Activated CD4-positive, CD25-positive, alpha-beta regulatory T cell (primary cell): ENCODE data around the gene PRPF4.
"Not testable (repeated sequence)": the region's sequence is repeated elsewhere in the genome, so short reads cannot be mapped to it uniquely, and the experiment has no call there.

Source experiments
- DNase-seq, 4 experiments: peaks; one replicate each; lab custom pipeline; 2025; lab: John Stamatoyannopoulos, UW

PRPF4 gene

DNA sequence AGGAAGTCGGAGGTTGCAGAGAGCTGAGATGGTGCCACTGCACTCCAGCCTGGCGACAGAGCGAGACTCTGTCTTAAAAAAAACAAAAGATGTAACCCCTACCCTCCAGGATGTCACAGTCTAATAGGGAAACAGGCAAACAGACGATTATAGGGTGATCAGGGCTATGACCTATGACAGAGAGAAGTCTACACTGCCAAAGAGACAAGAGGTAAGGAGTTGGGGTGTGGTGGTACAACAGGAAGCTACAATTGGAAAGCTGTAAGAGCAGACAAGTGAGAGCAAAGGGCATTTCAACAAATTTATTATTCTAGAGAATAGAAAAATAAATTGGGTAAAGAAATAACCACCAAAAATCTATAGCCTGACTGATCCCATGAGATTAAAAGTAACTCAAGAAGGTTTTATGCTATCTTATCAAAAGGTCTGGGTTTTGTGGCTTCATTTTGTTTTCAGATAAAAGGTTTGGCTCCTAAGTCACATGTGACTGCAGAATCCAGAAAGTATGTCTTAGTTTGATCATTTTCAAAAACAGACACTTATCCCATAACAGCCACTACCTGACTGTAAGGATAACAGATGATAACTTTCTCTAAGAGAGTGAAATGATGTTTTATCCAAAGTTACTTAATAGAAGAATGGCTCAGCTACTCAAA, 7.4 kb upstream of the PRPF4 start:
- no peak for DNase-seq

DNA sequence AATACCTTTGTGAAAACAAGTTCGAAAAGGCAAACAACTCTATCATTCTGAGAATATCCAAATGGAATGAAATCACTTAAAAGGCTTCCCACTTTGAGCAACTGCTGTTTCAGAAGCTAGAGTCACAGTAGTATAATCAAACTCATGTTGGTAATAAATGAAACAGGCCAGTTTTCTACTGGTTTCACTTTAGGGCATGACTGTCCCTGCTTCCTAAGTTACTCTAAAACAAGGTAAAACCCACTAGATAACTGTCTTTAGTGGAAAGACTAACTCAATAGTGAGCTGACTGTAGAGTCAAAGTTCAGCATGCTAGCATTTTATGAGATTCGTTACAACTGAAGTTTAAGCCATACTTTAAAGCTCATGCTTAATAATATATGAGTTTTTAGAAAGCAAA, 6.1 kb upstream of the PRPF4 start:
- no peak for DNase-seq

DNA sequence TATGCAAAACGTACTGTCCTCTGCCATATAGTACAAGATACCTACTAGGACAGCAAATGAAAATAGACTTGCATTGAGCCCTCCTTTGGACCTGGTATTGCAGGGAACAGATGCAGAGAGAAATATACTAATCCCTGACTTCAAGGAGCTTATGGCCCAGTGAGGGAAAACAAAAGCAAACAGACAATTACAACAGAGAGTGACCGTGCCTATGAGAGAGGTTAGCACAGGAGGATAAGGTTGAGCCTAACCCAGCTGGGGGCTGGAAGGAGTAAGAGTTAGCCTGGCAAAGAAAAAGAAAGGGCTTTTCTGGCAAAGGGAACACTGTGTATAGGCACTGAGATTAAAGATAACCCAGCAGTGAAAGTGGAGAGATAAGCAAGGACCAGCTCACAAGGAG, 5.6 kb upstream of the PRPF4 start:
- DNase-seq: no peak

DNA sequence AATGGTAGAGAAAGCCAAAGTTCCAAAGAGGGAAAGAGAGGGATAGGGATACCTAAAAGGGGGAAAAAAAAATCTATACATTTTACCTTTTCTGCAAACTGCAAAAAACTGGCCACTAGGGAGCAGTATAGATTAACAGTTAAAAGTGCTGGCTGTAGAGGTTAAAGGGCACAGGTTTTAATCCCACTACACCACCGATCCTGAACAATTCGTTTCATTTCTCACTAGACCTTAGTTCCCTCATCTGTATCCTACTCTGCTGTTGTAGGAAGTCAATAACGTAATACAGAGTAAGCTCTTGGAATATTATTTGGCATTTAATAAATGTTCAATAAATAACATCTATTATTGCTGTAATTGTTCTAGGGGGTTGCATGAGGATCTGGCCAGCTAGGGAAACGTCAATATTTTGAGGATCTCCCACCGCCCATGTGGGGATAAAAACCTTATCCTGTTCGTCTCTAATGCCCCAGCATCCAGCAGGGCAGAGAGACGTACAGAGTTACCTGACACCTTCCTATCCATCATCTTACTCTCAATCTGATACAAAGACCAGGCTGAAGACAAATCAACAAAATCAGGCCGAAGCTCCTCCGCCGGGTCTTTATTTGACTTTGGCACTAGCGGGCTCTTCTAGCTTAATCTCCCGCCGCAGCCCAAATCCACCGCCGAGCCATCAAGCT, 843 bp upstream of the PRPF4 start:
- no peak for DNase-seq

DNA sequence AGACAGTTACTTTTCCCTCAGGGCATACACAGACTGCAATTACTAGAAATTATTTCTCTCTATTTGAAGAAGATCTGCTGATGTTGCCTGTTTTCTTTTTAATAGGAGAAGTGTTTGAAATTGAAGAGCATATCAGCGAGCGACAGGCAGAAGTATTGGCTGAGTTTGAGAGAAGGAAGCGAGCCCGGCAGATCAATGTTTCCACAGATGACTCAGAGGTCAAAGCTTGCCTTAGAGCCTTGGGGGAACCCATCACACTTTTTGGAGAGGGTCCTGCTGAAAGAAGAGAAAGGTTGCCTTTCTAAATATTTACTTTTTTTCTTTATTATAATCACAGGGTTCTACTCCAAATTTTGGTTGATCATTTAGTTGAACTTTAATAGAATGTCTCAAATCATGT, 3.4 kb downstream of the PRPF4 start:
- no peak for DNase-seq

DNA sequence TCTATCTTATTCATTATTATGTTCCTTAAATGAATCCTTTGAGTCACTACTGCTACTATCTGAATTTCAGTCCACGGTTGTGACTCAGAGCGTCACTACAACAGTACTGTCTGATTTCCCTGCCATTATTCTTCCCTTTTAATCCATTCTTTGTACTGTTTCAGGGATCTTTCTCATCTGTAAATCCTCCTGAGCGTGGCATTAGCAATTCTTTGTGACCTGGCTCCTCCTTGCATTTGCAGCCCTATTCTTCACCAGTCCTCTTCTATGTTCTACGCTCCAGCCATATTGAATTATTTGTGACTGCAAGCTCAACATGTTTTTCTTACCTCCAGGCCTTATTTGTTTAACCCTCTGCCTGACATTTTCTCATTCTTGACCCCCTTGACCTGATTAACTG, 5.9 kb downstream of the PRPF4 start:
- DNase-seq: no peak

DNA sequence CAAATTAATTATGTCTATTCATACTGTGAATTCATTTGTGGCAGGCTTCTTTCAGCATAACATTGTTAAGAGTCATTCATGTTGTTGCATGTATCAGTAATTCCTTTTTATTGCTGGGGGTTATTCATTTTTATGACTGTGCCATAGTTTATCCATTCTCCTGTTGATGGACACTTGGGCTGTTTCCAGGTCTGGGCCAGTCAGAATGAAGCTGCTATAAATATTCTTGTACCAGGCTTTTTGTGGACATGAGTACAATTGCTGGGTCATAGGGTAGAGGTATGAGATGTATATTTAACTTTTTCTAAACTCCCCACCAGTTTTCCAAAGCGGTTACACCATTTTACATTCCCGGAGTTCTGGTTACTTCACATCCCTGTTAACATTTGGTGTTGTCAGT, 13.6 kb downstream of the PRPF4 start:
- DNase-seq: no peak

DNA sequence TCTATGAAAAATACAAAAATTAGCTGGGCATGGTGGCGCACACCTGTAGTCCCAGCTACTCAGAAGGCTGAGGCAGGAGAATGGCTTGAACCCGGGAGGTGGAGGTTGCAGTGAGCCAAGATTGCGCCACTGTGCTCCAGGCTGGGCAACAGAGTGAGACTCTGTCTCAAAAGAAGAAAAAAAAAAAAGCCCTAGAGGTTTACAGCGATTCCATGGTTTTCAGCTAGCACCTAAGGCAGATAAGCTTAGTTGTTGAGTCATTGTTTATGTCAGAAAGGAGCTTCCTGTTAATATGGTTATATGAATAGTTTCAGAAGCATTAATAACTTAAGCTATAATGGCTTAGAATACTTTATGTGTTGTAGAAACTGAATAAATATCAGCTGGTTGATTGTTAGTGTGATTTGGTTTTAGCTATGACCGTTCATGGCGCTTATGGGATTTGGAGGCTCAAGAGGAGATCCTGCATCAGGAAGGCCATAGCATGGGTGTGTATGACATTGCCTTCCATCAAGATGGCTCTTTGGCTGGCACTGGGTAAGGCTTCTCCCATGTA, 14.7 kb downstream of the PRPF4 start:
- no peak for DNase-seq

DNA sequence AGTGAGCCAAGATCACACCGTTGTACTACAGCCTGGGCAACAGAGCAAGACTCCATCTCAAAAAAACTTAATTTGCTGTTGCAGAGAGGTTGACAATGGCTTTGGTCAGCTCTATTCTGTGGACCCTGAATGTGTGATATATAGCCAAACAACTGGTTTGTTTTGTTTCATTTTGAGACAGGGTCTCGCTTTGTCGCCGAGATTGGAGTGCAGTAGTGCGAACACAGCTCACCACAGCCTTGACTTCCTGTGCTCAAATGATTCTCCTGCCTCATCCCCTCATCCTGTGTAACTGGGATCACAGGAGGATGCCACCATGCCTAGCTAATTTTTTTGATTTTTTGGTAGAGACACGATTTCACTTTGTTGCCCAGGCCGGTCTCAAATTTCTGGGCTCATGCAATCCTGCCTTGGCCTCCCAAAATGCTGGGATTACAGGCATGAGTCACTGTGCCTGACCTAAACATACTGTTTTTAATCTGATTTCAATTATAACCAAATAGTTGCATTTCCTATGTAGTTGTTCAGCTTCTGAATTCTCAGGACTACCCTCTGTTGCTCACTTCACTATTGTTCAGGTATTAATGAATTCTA, 17.9 kb downstream of the PRPF4 start:
- no peak for DNase-seq

DNA sequence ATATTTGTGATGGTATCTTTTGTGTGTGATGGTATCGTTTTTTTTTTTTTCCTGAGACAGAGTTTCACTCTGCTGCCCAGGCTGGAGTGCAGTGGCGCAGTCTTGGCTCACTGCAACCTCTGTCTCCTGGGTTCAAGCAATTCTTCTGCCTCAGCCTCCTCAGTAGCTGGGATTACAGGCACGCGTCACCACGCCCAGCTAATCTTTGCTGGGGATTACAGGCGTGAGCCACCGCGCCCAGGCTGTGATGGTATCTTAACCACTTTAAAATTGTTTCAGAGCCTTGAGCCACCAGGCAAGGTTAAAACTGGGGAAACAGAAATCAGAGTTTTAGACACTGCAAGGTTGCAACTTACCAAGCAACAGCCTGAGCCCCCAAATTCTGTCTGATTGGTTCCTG, 20.8 kb downstream of the PRPF4 start:
- not testable (repeated sequence) for DNase-seq

DNA sequence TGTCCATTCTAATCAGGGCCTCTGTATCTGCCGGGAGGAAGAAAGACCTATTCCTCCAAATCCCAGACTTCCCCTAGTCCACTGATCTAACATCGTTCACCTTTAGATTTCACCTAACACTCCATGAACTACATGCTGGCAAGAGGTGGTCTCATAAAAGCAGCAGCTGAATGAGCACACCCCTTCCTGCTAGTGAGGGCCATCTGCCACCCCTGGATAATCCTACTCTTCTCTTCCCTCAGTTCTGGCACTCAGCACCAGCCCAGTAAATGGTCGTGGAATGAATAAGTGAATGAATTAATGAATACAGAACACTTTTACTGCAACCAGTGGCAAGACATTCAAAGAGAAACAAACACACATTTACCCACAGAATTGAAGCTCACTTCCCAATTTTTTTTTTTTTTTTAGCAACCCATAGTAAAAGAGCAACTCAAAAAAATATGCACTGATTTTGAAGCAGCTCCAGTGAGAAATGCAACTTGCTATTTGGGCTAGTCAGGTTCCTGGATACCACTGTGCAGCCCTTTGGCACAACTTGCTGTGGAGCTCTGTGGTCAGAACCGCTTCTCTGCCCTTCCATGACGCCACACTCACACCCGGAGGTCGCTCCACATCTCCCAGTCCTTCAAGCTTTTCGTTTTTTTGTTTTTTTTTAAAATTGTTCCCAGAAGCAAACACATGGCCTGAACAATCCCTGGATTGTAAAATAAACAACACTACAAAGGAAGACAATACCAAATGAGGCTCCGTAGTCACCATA, 21.5 kb downstream of the PRPF4 start:
- DNase-seq: no peak

DNA sequence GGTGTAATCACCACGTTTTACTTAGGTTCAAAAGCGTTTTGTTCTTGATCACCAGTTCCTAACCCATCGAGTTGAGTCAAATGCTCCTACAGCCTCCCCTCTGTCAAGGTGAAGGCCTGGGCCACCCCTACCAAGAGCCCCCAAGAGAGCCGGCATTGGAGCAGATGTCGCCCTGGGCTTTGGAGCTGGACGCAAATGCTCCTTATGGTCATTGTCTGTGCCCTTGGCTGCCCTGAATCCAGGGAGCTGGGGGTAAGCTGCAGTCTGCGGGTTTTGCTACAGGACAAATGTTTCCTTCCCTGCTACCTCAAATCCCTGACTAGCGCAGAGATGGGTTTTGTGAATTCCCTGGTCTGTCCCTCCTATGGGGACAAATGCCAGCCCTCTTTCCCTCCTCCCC, 22.9 kb downstream of the PRPF4 start:
- no peak for DNase-seq

DNA sequence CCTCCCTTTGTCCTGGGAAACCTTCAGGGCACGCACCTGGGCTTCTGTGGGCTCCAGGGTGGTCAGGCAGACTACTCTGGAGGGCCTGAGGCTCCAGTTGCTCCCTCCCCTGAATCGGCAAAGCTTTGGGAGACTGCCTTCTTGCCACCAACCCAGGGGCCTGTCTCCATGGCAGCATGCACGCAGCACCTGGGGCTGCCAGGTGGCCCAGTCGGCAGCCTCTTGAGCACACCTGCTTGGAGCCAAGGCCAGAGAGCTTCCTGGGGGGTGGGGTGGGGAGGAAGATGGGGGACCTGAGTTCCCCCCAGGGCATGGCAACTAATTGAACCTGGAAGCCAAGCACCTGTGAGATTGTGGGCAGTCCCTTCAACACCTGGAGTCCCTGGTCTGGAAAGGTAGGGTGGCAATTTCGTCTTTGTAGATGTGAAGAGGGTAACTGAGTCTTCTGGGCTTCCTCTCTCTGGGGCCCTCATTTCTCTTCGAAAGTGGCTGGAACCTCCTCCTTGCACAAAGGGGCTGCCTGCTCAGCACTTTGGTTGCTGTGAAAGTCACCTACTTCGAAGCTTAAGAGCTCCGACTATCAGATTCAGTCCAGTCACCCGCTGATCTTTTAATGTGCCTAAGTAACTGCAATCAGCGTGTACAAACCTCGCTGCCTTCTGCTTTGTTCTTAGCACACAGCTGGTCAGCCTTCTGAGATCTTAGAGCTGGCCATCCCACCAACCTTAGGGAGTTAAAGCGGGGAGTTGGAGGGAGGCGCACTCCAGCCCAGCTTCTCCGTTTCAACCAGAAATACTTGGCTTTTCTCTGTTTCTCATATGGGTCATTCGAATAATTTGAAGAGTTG, 23.7 kb downstream of the PRPF4 start:
- no peak for DNase-seq

DNA sequence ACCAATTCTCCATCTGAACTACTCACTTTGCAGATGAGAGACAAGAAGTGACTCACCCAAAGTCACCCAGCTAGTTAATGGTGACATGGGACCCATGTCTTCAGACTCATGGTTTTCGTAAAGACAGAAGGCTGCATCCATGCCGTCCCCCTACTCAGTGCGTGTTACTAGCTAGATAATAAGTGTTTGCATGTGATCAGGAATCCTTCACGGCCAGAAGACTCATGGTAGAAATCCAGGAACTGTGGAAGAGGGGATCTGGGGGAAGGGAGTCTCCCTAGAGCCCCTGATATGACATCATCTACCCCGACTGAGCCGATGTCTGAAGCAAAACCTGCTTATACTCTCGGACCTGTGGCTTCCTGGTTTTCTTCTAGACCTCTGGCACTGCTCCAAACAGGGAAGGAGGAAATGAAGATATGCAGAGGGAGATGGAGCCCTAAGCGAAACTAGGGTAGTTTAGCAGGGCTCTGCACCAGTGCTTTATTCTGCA, 24.4 kb downstream of the PRPF4 start:
- no peak for DNase-seq

DNA sequence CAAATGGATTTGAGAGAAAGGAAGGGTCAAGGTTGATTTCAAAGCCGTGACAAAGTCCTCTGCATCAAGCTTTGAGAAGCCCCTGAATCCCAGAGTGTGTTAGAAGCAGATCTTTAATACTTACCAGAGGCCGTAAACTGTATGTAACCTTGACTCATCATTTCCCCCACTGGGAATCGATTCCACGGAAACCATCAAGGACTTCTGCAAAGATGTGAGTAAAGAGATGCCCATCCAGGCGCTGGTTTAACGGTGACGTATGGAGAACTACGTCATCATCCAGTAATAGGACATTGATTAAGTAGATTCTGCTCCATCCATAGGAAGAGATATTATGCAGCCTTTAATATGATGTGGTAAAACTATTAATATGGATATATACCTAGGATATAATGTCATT, 26.1 kb downstream of the PRPF4 start:
- no peak for DNase-seq

DNA sequence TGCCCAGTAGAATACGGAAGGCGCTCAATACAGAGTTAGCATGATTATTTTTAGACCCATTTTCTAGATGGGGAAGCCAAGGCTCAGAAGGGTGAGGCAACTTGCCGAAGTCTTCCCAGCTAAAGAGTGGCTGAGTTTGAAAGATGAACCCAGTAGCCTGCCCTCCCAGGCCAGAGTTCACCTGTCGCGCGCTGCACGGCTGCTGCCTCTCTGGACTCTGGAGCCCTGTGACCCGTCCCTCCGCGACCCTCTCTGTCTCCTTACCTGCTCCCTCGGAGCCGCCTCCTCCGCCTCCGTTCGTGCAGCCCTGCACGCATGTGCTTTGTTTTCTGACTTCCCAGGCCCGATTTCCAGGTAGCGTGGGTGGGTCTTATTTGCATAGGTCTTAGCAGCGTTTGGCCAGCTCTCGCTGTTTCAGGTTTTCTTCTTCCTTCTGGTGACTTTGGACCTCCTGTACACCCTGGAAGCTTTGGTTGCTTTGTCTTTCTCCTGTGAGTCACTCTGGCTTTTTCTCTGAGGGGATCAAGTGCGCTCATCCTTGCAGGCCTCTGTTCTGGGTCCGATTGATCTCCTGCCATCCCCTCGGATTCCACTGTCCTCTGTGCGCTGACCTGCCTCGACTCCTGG, 27.4 kb downstream of the PRPF4 start, which contains the start of gene RNF183:
Gene RNF183 (minus strand): TSS at position 585 of the 627 bp plus-strand sequence. CDS start 5,192 bp downstream, outside the sequence.
- no peak for DNase-seq

DNA sequence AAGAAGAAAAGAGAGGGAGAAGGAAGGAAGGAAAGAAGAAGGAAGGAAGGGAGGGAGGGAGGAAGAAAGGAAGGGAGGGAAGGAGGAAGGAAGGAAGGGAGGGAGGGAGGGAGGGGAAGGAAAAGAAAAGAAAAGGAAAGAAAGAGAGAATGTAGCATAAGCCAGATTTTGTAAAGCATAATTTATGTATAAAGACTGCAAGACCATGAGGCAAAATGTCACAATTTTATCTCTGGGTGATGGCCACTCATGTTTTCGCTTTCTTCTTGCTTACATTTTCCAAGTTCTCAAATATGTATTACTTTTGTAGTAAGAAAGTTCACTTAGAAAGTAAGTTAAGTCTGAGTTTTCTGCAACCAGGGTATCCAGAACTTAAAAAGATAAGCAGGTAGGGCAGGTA, 31.1 kb downstream of the PRPF4 start:
- DNase-seq: no peak

DNA sequence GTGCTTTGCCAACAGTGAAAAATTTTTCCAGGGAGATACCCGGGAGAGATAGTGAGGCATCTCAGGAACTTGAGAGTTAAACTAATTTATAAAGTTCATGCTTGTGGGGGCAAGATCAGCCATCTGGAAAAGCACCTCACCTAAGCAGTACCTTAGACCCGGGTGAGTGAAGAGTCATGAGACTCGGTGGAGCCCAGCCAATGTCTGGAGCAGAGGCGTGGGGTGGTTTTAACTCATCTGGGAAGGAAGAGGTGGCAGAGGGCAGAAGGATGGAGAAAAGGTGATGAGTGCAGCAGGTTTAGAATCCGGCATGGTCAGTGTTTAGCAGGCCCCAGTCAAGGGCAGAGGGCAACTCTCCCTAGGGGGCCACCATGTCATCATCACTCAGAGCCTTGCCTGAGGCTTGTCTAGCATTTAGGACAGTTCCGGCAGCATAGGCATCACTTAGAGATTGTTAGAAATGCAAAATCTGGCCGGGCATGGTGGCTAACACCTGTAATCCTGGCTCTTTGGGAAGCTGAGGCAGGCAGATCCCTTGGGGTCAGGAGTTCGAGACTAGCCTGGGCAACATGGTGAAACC, 32.0 kb downstream of the PRPF4 start:
- no peak for DNase-seq

DNA sequence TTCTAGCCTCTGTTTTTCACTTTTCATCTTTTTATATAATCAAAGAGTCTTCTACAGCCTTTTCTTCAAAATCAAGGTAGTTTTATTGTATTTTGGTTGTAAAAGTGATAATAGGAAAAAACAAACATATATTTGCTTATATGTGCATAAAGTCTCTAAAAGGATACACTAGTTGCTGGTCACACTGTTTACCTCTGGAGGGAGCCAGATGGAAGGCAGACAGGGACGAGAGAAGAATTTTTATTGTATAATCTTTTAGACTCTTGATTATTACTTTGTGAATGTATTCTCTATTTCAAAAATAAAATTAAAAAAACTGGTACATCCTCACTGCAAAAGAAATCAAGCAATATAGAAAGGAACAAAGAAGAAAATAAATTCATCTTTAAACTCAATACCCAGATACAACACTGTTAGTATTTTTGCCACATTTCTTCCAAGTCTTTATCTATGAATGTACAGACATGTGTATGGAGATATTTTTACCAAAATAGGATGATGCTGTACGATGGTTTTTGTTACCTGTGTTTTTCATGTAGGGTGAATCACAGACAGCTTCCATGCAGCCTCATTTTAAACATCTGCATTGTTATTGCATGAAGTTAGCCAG, 33.9 kb downstream of the PRPF4 start:
- DNase-seq: no peak

DNA sequence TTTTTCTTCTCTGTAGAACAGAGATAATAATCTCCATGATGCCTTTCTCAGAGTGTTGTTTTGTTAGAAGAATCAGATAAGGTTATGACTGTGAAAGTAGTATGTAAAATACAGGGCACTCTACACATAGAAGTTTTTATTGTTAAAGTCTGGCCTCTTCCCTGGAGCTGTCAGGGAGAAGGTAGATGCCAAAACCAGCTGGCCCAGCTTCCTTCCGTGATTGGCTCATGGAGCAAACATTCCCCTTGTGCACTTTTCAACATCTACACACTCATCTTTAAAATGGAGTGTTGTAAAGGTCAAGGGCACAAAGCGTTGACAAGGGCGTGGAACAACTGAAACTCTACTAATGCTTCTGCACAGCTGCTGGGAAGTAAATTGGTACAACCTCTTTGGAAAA, 35.1 kb downstream of the PRPF4 start:
- DNase-seq: no peak
